ENCODE measurements around the gene EXOC3L2.
"Not testable (repeated sequence)": the region's sequence is repeated elsewhere in the genome, so short reads cannot be mapped to it uniquely, and the experiment has no call there.

The EXOC3L2 gene

DNA sequence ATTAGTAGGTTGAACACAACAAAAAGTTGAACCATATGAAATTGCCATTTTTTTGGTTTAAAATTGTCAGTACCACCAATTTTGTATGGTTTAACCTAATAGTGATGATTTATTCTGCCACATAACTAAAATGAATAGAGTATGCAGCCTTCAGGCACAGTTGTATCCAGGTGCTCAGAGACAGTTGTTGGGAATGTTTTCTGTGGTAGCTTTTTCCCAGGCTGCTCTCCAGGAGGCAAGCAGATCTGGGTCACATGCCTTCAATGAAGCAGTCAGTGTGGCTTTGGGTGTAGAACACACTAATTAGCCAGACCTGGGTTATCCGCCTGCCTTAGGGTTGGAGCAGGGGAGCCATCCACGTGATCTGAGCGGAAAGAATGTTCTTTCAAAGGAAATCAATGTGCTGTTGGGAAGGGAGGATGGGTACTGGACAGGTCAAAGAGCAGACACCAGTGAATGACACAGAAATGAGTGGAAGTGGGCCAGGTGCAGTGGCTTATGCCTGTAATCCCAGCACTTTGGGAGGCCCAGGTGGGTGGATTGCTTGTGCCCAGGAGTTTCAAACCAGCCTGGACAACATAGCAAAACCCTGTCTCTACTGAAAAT is 34.5 kb upstream of the EXOC3L2 start:
- TF ChIP-seq, protein P1, sequence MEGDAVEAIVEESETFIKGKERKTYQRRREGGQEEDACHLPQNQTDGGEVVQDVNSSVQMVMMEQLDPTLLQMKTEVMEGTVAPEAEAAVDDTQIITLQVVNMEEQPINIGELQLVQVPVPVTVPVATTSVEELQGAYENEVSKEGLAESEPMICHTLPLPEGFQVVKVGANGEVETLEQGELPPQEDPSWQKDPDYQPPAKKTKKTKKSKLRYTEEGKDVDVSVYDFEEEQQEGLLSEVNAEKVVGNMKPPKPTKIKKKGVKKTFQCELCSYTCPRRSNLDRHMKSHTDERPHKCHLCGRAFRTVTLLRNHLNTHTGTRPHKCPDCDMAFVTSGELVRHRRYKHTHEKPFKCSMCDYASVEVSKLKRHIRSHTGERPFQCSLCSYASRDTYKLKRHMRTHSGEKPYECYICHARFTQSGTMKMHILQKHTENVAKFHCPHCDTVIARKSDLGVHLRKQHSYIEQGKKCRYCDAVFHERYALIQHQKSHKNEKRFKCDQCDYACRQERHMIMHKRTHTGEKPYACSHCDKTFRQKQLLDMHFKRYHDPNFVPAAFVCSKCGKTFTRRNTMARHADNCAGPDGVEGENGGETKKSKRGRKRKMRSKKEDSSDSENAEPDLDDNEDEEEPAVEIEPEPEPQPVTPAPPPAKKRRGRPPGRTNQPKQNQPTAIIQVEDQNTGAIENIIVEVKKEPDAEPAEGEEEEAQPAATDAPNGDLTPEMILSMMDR (conservative IDR thresholded peaks at IDR 0.05): no peak
- H3K27ac ChIP-seq: no peak overlapping the region

DNA sequence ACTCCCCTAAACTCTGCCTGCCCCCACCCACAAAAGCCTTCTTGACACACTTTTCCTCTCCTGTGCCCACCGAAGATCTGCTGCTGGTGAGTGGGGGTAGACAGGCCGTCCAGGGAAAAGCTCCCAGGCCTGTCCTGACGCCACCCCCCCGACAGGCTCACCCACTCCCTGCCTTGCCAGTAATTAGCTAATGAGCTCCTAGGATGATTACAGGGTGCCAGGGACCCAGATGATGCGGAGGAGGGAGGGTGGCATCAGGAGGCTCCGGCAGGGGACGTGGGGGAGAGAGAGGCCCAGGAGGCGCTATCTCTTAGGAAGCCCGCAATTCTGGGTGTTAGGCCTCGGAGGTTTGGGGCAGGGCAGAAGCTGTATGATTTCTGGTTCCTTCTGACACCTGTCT is 32.9 kb upstream of the EXOC3L2 start:
- TF ChIP-seq, protein P1 (conservative IDR thresholded peaks at IDR 0.05): no peak
- no peak overlapping the region for H3K27ac ChIP-seq

DNA sequence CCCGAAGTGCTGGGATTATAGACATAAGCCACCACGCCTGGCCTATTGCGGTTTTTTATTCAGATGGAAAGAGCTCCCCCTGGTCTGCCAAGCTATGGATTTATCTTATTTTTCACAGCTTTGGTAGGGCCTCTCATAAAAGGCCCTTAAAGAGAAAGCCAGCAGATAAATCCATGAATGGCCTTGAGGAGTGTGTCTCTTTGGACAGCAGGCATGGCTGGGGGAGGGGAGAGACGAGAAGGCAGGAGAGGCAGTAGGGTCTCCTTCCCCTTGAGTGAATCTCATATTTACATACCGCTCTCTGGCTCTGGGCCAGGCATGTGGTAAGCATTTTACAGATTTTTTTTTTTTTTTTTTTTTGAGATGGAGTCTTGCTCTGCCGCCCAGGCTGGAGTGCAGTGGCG is 31.1 kb upstream of the EXOC3L2 start:
- no peak overlapping the region for H3K27ac ChIP-seq
- TF ChIP-seq, protein P1 (conservative IDR thresholded peaks at IDR 0.05): no peak

DNA sequence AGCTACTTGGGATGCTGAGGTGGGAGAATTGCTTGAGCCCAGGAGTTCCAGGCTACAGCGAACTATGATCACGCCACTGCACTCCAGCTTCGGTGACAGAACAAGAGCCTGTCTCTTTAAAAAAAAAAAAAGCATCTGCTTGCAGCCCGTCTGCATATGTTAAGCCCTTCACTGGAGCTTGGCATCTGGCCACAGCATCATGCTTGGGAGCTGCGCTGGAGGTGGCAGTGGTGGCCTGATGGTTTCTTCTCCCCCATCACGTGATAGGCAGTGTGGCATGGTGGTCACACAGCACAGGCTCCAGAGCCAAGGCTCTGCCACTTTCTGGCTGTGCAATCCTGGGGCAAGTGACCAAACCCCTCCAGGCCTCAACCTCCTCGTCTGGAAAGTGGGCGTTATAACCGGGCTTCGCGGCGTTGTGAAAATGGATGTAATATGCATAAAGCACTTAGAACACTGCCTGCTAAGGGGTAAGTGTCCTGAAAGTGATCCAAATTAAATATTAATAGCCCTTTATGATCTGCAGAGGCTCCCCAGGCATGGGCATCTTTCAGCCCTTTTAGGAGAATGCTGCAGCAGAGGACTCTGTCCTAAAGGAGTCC is 30.3 kb upstream of the EXOC3L2 start:
- TF ChIP-seq, protein P1 (conservative IDR thresholded peaks at IDR 0.05): no peak
- H3K27ac ChIP-seq: no peak overlapping the region

DNA sequence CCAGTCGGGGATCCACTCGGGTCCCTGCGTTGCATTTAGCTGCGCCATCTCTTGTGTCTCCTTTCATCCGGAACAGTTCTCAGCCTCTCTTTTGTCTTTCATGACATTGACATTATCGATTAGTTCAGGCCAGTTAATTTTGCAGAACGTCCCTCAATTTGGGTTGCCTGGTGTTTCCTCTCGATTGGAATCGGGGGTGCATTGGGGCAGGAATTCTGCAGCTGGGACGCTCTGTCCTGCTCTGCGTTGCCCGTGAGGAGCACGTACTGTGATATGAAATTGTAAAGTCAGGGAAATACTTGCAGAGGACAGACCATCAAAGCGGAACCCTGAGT is 28.3 kb upstream of the EXOC3L2 start:
- TF ChIP-seq, protein P1 (conservative IDR thresholded peaks at IDR 0.05): no peak; the same call in 1 of the 2 replicates

DNA sequence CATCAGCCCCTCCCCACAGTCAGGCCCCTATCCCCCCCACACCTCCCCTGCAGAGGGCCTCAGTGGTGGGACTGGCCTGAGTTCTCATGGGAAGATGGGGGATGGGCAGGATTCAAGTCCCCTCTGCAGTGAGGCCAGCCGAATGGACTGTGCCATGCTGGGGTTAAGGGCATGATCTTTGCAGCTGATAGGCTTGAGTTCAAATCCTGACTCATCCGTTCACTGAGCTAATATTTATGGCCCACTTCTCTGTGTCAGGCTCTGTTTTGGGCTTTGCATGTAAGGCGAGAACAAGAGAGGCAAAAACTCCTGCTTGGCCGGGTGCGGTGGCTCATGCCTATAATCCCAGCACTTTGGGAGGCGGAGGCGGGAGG is 26.5 kb upstream of the EXOC3L2 start:
- peak overlapping the region; percentile 73; the same call in 1 of the 2 replicates for H3K27ac ChIP-seq
- TF ChIP-seq, protein P1 (conservative IDR thresholded peaks at IDR 0.05): no peak

More for the DNA sequence above, 28.3 kb upstream of the EXOC3L2 start:
- H3K27ac ChIP-seq: peak overlapping the region; percentile 73

DNA sequence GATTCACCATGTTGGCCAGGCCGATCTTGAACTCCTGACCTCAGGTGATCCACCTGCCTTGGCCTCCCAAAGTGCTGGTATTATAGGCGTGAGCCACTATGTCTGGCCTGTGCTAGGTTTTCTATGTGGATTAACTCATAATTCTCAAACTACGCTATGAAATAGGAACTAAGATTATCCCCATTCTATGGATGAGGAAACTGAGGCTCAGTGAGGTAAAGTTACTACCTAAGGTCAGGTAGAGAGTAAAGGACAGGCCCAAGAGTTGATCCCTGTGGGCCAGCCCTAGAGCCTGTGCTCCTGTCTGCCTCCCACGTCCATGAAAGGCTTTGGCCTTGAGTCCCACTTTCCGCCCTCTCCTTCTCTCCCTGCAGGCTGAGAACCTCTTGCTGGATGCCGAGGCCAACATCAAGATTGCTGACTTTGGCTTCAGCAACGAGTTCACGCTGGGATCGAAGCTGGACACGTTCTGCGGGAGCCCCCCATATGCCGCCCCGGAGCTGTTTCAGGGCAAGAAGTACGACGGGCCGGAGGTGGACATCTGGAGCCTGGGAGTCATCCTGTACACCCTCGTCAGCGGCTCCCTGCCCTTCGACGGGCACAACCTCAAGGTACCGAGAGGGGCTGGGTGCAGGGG is 26.0 kb upstream of the EXOC3L2 start:
- H3K27ac ChIP-seq: no peak overlapping the region; the same call in 1 of the 2 replicates
- TF ChIP-seq, protein P1 (conservative IDR thresholded peaks at IDR 0.05): no peak

DNA sequence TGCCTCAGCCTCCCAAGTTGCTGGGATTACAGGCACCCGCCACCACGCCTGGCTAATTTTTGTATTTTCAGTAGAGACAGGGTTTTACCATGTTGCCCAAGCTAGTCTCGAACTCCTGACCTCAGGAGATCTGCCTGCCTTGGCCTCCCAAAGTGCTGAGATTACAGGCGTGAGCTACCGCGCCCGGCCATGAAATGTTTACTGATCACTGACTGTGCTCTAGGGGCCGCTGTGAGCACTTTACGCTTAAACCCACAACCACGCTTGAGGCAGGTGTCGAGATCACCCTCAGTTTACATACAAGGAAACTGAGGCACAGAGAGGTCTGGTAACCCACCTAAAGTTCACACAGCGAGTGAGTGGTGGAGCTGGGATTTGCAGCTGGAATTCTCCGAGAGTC is 24.7 kb upstream of the EXOC3L2 start:
- not testable (repeated sequence) for H3K27ac ChIP-seq
